ENCODE results near the gene DOCK7.
"Not testable (repeated sequence)": the region's sequence is repeated elsewhere in the genome, so short reads cannot be mapped to it uniquely, and the experiment has no call there.

DOCK7 gene

GRCh38 chr1:62691062-62691844, 3.1 kb upstream of the DOCK7 start:
- DNase-seq = no peak

- DNase-seq = no peak
These were observed 1.3 kb upstream of the DOCK7 start for GRCh38 chr1:62689524-62689923.

GRCh38 chr1:62688687-62689085, 500 bp upstream of the DOCK7 start:
- peak; percentile 78 for DNase-seq

- peak; percentile 58 for DNase-seq
These were observed 724 bp downstream of the DOCK7 start for GRCh38 chr1:62687421-62687902.

GRCh38 chr1:62686822-62687221, 1.4 kb downstream of the DOCK7 start:
- no peak for DNase-seq

- DNase-seq = no peak
These were observed 2.7 kb downstream of the DOCK7 start for GRCh38 chr1:62685431-62685859.

- no peak for DNase-seq
These were observed 5.7 kb downstream of the DOCK7 start for GRCh38 chr1:62682531-62682930.

GRCh38 chr1:62680992-62681391, 7.2 kb downstream of the DOCK7 start:
- DNase-seq = not testable (repeated sequence)

- not testable (repeated sequence) for DNase-seq
These were observed 10.4 kb downstream of the DOCK7 start for GRCh38 chr1:62677822-62678221.

- no peak for DNase-seq
These were observed 11.4 kb downstream of the DOCK7 start for GRCh38 chr1:62676611-62677356.

- DNase-seq = no peak
These were observed 14.6 kb downstream of the DOCK7 start for GRCh38 chr1:62673629-62674028.

- DNase-seq = no peak
These were observed 16.2 kb downstream of the DOCK7 start for GRCh38 chr1:62672029-62672428.

- DNase-seq = no peak
These were observed 33.4 kb downstream of the DOCK7 start for GRCh38 chr1:62654744-62655143.

GRCh38 chr1:62652387-62652786, 35.8 kb downstream of the DOCK7 start:
- no peak for DNase-seq

- DNase-seq = no peak
These were observed 44.9 kb downstream of the DOCK7 start for GRCh38 chr1:62643283-62643682.

GRCh38 chr1:62637392-62638105, 50.6 kb downstream of the DOCK7 start:
- no peak for DNase-seq

GRCh38 chr1:62628506-62628905, 59.7 kb downstream of the DOCK7 start:
- no peak for DNase-seq

GRCh38 chr1:62625415-62625814, 62.8 kb downstream of the DOCK7 start:
- no peak for DNase-seq

GRCh38 chr1:62621907-62622306, 66.3 kb downstream of the DOCK7 start:
- peak; percentile 29 for DNase-seq

GRCh38 chr1:62613890-62614289, 74.3 kb downstream of the DOCK7 start:
- no peak for DNase-seq

- DNase-seq = no peak
These were observed 74.9 kb downstream of the DOCK7 start for GRCh38 chr1:62613325-62613727.

GRCh38 chr1:62612770-62613169, 75.4 kb downstream of the DOCK7 start:
- no peak for DNase-seq

- DNase-seq = not testable (repeated sequence)
These were observed 77.6 kb downstream of the DOCK7 start for GRCh38 chr1:62610588-62610987.
